Measurements from ENCODE around the gene AQP9. TPM values are rescaled to one million over a fixed set of nuclear protein-coding genes. Genes with fewer than 3 reads are reported as not detected.
A peak's percentile ranks its signal among the peaks of the same experiment; 100 is the strongest.

The AQP9 gene
- total RNA-seq, 2 donors from 2014 or later: 0.95 to 10.0 TPM

GRCh38 chr15:58175955-58176354 is 37.8 kb downstream of the AQP9 start:
- no peaks in the 10 kb centered on the region for H3K27me3 ChIP-seq (replicated peaks; ENCODE audit: insufficient read depth)
- ATAC-seq (ENCODE audit: insufficient number of reproducible peaks, low FRiP score, low read depth) (no peak), DNase-seq (ENCODE audit: low spot score) (no peak)
- no peak for TF ChIP-seq CTCF (IDR thresholded peaks at IDR 0.05)
- no peak overlapping the region for H3K4me3 ChIP-seq
- H3K9me3 ChIP-seq: no peaks in the 10 kb centered on the region
- H3K4me1 ChIP-seq (ENCODE audit: control insufficient read depth in 1 of 2, low read depth in 2 of 2): no peaks in the 10 kb centered on the region
- H3K27ac ChIP-seq: no peak overlapping the region
- no peaks in the 10 kb centered on the region for H3K36me3 ChIP-seq

- ATAC-seq (ENCODE audit: insufficient number of reproducible peaks, low FRiP score, low read depth): no peak
- no peaks in the 10 kb centered on the region for H3K27me3 ChIP-seq (replicated peaks; ENCODE audit: insufficient read depth)
- H3K4me1 ChIP-seq (ENCODE audit: control insufficient read depth in 1 of 2, low read depth in 2 of 2): no peaks in the 10 kb centered on the region
- no peaks in the 10 kb centered on the region for H3K36me3 ChIP-seq
- DNase-seq (ENCODE audit: low spot score): no peak
- H3K4me3 ChIP-seq: no peak overlapping the region
- H3K27ac ChIP-seq: no peak overlapping the region
- H3K9me3 ChIP-seq: no peaks in the 10 kb centered on the region
- no peak for TF ChIP-seq CTCF (IDR thresholded peaks at IDR 0.05)
These were observed 40.5 kb downstream of the AQP9 start for GRCh38 chr15:58178668-58179067.

GRCh38 chr15:58179206-58179605 is 41.0 kb downstream of the AQP9 start:
- ATAC-seq (ENCODE audit: insufficient number of reproducible peaks, low FRiP score, low read depth) (no peak), DNase-seq (ENCODE audit: low spot score) (no peak)
- H3K27me3 ChIP-seq (replicated peaks; ENCODE audit: insufficient read depth): no peaks in the 10 kb centered on the region
- no peaks in the 10 kb centered on the region for H3K9me3 ChIP-seq
- no peak overlapping the region for H3K27ac ChIP-seq
- TF ChIP-seq CTCF (IDR thresholded peaks at IDR 0.05): no peak
- H3K4me3 ChIP-seq: no peak overlapping the region
- H3K36me3 ChIP-seq: no peaks in the 10 kb centered on the region
- H3K4me1 ChIP-seq (ENCODE audit: control insufficient read depth in 1 of 2, low read depth in 2 of 2): no peaks in the 10 kb centered on the region

- Histone ChIP-seq H3K4me3 (no peak overlapping the region), H3K27me3 (replicated peaks; ENCODE audit: insufficient read depth) (no peaks in the 10 kb centered on the region), H3K9me3 (no peaks in the 10 kb centered on the region), H3K36me3 (no peaks in the 10 kb centered on the region), H3K27ac (no peak overlapping the region), H3K4me1 (ENCODE audit: control insufficient read depth in 1 of 2, low read depth in 2 of 2) (no peaks in the 10 kb centered on the region)
- DNase-seq (ENCODE audit: low spot score) (no peak), ATAC-seq (ENCODE audit: insufficient number of reproducible peaks, low FRiP score, low read depth) (no peak)
- TF ChIP-seq CTCF (IDR thresholded peaks at IDR 0.05): no peak
These were observed 41.7 kb downstream of the AQP9 start for GRCh38 chr15:58179741-58180381.

GRCh38 chr15:58182460-58183163 is 44.4 kb downstream of the AQP9 start:
- DNase-seq (ENCODE audit: low spot score) (no peak), ATAC-seq (ENCODE audit: insufficient number of reproducible peaks, low FRiP score, low read depth) (no peak)
- H3K27me3 ChIP-seq (replicated peaks; ENCODE audit: insufficient read depth): no peaks in the 10 kb centered on the region
- no peaks in the 10 kb centered on the region for H3K36me3 ChIP-seq
- no peaks in the 10 kb centered on the region for H3K4me1 ChIP-seq (ENCODE audit: control insufficient read depth in 1 of 2, low read depth in 2 of 2)
- H3K27ac ChIP-seq: no peak overlapping the region
- no peak overlapping the region for H3K4me3 ChIP-seq
- no peaks in the 10 kb centered on the region for H3K9me3 ChIP-seq
- TF ChIP-seq CTCF (IDR thresholded peaks at IDR 0.05): peak; percentile 39
